Prostate gland (tissue), 2 donors: ENCODE measurements around the gene CAMK2D. TPM values are rescaled to one million over a fixed set of nuclear protein-coding genes. Genes with fewer than 3 reads are reported as not detected.

Source experiments
- DNase-seq: peaks from one replicate; pipeline ENCODE4 v3.0.0-alpha.2; 2019; ENCODE audit warnings: low spot score
- H3K27ac ChIP-seq, 2 donors: fragments of 200-600 bp; sonication (generic); 2 replicates each; pipeline ENCODE4 v1.5.1; 2017 to 2019
- H3K27me3 ChIP-seq: fragments of 200-600 bp; sonication (generic); replicated peaks from 2 replicates; pipeline ENCODE4 v1.5.1; 2019; ENCODE audit not compliant: insufficient read depth
- H3K36me3 ChIP-seq, 2 donors: fragments of 200-600 bp; sonication (generic); 1 replicate in 1 of 2; 2 replicates in 1 of 2; pipeline versions ENCODE4 v1.5.1 to v1.8.1; 2017 to 2019
- H3K4me1 ChIP-seq: fragments of 200-600 bp; sonication (generic); replicated peaks from 2 replicates; pipeline ENCODE4 v1.5.1; 2019
- H3K4me3 ChIP-seq, 2 donors: fragments of 200-600 bp; sonication (generic); 2 replicates each; pipeline ENCODE4 v1.5.1; 2017 to 2019
- H3K9me3 ChIP-seq: fragments of 200-600 bp; sonication (generic); 2 replicates; pipeline ENCODE4 v1.5.1; 2017
- POLR2A ChIP-seq: fragments of 450-650 bp; IDR thresholded peaks from one replicate; pipeline ENCODE4 v1.6.1; 2016; ENCODE audit warnings: antibody characterized with exemption, mild to moderate bottlenecking
- POLR2AphosphoS5 ChIP-seq: sonication (generic); formaldehyde crosslinking; IDR thresholded peaks from one replicate; pipeline ENCODE4 v1.6.1; 2017; ENCODE audit warnings: antibody characterized with exemption
- WGBS: methylation state at CpG from one replicate; pipeline ENCODE4 v1.1.5; 2018; 5-methylcytosine and 5-hydroxymethylcytosine counted together
- intact Hi-C: fragments of 100-400 bp; cut with DNase I; formaldehyde crosslinking; loops from one replicate; pipeline ENCODE4 v1.14.2; 2022
- total RNA-seq, 2 donors: library from RNA; depleted of rRNA; stranded (reverse); fragments of >200 nt; gene quantifications; one replicate each; pipeline ENCODE4 v1.1.0, GENCODE V29; 2016
- TF ChIP-seq, protein P1 (sequence below), 4 experiments: fragments of 200-600 bp in 2 of 4; fragments of 450-650 bp in 2 of 4; sonication (generic) in 2 of 4; IDR thresholded peaks; 1 replicate in 3 of 4; 2 replicates in 1 of 4; pipeline ENCODE4 v1.5.1; 2016 to 2019; ENCODE audit warnings: antibody characterized with exemption in 4 of 4, mild to moderate bottlenecking in 2 of 4, moderate library complexity in 2 of 4

The CAMK2D gene
- total RNA-seq, 2 donors from 2014 or later = 48.7 to 88.8 TPM

DNA sequence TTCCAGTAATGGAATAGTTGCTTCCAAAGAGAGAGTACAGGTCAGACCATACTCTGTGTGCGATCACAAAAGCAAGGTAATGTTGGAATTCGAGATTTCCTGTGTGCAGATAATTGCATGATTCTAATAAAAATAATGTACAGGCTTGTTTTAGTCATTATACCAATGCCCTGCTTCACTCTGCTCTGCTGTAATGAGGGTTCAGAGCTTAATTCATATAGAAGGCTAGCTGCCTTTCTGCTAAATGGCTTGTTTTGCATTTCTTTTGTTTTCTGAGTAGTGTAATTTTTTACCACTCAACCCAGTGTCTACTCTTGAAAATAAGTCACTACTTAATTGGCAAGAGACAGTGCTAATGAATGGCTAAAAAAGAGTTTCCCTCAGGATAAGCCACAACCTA is 236.0 kb downstream of the CAMK2D start:
- H3K4me1 ChIP-seq = no peaks in the 10 kb centered on the region
- H3K27ac ChIP-seq = no peak overlapping the region
- WGBS = 66% methylated on average over 2 of the region's 2 CpGs
- no peaks in the 10 kb centered on the region for H3K9me3 ChIP-seq
- intact Hi-C loops = no loop called here
- TF ChIP-seq, protein P1, sequence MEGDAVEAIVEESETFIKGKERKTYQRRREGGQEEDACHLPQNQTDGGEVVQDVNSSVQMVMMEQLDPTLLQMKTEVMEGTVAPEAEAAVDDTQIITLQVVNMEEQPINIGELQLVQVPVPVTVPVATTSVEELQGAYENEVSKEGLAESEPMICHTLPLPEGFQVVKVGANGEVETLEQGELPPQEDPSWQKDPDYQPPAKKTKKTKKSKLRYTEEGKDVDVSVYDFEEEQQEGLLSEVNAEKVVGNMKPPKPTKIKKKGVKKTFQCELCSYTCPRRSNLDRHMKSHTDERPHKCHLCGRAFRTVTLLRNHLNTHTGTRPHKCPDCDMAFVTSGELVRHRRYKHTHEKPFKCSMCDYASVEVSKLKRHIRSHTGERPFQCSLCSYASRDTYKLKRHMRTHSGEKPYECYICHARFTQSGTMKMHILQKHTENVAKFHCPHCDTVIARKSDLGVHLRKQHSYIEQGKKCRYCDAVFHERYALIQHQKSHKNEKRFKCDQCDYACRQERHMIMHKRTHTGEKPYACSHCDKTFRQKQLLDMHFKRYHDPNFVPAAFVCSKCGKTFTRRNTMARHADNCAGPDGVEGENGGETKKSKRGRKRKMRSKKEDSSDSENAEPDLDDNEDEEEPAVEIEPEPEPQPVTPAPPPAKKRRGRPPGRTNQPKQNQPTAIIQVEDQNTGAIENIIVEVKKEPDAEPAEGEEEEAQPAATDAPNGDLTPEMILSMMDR (IDR thresholded peaks at IDR 0.05) = no peak
- no peak for TF ChIP-seq POLR2AphosphoS5
- no peak for TF ChIP-seq POLR2A
- no peaks in the 10 kb centered on the region for H3K36me3 ChIP-seq
- no peak for DNase-seq
- no peaks in the 10 kb centered on the region for H3K27me3 ChIP-seq
- H3K4me3 ChIP-seq = no peak overlapping the region

DNA sequence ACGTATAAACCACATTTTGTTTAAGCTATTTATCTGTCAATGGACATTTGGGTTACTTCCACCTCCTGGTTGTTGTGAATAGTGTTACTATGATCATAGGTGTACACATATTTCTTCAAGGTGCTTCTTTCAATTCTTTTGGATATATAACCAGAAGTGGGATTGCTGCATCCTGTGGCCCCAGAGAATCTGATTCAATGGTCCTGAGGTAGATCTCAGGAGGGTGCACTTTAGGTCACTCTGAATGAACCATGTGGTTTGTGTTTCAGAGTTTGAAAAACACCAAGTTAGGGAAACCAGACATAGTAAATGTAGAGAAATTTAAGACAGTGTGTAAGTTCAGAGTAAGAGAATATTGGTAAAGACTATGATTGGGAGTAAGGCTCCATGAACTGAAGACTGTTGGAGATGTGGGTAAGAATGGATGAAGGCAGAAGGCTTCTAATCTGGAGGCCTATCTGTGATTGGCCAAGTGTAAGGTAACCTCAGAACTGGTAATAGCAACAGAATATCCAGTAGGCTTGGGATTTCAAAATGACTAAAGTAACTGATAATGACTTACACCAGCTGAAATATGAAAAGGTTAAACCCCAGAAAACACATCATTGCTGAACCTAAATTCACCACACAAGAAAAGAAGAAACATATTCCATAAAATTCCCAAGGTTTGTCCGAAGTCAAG is 236.9 kb downstream of the CAMK2D start:
- intact Hi-C loops = no loop called here
- Histone ChIP-seq H3K4me1 (no peaks in the 10 kb centered on the region), H3K4me3 (no peak overlapping the region), H3K9me3 (no peaks in the 10 kb centered on the region), H3K27me3 (no peaks in the 10 kb centered on the region), H3K27ac (no peak overlapping the region), H3K36me3 (no peaks in the 10 kb centered on the region)
- no peak for DNase-seq
- TF ChIP-seq, protein P1 (IDR thresholded peaks at IDR 0.05) = no peak
- no peak for TF ChIP-seq POLR2AphosphoS5
- no peak for TF ChIP-seq POLR2A
- whole genome bisulfite sequencing = 93% methylated on average over 2 of the region's 2 CpGs

DNA sequence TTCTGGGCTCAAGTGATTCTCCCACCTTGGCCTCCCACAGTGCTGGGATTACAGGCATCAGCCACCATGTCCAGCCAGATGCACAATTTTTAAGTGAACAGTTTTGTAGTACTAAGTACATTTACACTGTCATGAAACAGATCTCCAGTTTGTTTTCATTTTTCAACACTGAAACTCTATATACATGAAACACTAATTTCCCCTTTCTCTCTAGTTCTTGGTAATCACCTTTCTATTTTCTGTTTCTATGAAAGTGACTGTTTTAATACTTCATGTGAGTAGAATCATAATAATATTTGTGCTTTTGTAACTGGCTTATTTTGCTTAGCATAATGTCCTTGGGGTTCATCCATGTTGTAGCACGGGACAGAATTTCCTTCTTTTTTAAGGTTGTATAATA is 237.4 kb downstream of the CAMK2D start:
- intact Hi-C loops = no loop called here
- no peak overlapping the region for H3K4me3 ChIP-seq
- 98% methylated on average over 1 of the region's 1 CpG for WGBS
- no peak for DNase-seq
- no peaks in the 10 kb centered on the region for H3K9me3 ChIP-seq
- H3K27ac ChIP-seq = no peak overlapping the region
- H3K27me3 ChIP-seq = no peaks in the 10 kb centered on the region
- H3K4me1 ChIP-seq = no peaks in the 10 kb centered on the region
- TF ChIP-seq, protein P1 (IDR thresholded peaks at IDR 0.05) = no peak
- no peak for TF ChIP-seq POLR2A
- TF ChIP-seq POLR2AphosphoS5 = no peak
- no peaks in the 10 kb centered on the region for H3K36me3 ChIP-seq

DNA sequence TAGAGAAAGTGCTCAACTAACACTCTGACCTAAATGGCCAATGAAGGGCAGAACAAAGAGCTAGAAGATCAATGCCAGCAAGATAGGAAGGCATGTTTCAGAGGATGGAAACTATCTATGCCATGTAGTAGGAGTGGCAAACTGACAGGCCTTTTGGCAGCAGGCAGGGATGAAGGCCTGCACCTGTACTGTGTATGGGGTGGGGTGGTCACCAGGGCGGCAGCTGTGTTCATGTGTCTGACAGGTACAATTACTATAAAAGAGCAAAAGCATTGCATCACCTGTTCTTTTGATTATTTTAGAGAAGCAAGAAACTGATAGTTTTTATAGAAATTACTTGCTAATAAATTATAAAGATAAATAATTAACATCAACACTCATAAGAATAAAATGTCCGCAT is 239.1 kb downstream of the CAMK2D start:
- intact Hi-C loops = no loop called here
- no peaks in the 10 kb centered on the region for H3K36me3 ChIP-seq
- 88% methylated on average over 2 of the region's 2 CpGs for WGBS
- no peak overlapping the region for H3K4me3 ChIP-seq
- H3K9me3 ChIP-seq = no peaks in the 10 kb centered on the region
- DNase-seq = no peak
- no peak overlapping the region for H3K27ac ChIP-seq
- no peaks in the 10 kb centered on the region for H3K4me1 ChIP-seq
- no peaks in the 10 kb centered on the region for H3K27me3 ChIP-seq
- TF ChIP-seq POLR2A (no peak), POLR2AphosphoS5 (no peak)
- TF ChIP-seq, protein P1 (IDR thresholded peaks at IDR 0.05) = no peak

DNA sequence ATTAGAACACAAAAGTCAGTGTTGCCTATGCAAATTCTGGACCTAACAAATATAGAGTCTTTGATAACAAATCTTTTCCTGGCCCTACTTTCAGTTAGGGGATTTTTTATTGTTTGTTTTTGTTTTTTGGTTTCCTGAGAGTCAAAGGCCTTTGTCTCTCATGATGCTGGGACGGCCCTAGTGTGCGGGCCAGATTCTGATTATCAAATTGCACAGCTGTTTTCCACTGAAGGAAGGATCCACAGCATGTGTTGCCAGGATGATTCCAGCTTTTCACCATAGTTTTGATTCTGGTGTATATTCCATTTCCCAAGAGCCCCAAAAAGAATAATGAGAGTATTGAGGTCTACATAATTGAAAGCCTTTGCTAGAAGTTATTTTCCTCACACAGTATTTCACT is 248.2 kb downstream of the CAMK2D start:
- DNase-seq = no peak
- H3K4me1 ChIP-seq = no peaks in the 10 kb centered on the region
- WGBS = 95% methylated on average over 2 of the region's 2 CpGs
- H3K27ac ChIP-seq = no peak overlapping the region
- no peaks in the 10 kb centered on the region for H3K9me3 ChIP-seq
- H3K4me3 ChIP-seq = no peak overlapping the region
- H3K36me3 ChIP-seq = no peaks in the 10 kb centered on the region
- H3K27me3 ChIP-seq = no peaks in the 10 kb centered on the region
- intact Hi-C loops = no loop called here
- no peak for TF ChIP-seq POLR2A
- no peak for TF ChIP-seq POLR2AphosphoS5
- TF ChIP-seq, protein P1 (IDR thresholded peaks at IDR 0.05) = no peak
